Cardiac muscle cell (in vitro differentiated cells and primary cell): ENCODE data around the gene RIPK4. TPM values are rescaled to one million over a fixed set of nuclear protein-coding genes. Genes with fewer than 3 reads are reported as not detected.

Source experiments
- DNase-seq, 2 donors: peaks; one replicate each; pipeline versions ENCODE4 v3.0.0 to v3.0.0-alpha.2; 2010 to 2017; ENCODE audit warnings: low read depth in 1 of 2, low spot score in 1 of 2
- H3K27ac ChIP-seq: fragments of 200-600 bp; sonication (generic); 2 replicates; pipeline ENCODE4 v1.5.1; 2016
- H3K27me3 ChIP-seq: fragments of 200-600 bp; sonication (generic); 2 replicates; pipeline ENCODE4 v1.6.0; 2016; ENCODE audit warnings: control low read depth
- H3K36me3 ChIP-seq: fragments of 200-600 bp; sonication (generic); 2 replicates; pipeline ENCODE4 v1.5.1; 2016; ENCODE audit warnings: control low read depth
- H3K4me1 ChIP-seq: fragments of 200-600 bp; sonication (generic); 2 replicates; pipeline ENCODE4 v1.8.1; 2017; ENCODE audit warnings: low read depth, mild to moderate bottlenecking, mixed run types
- H3K4me3 ChIP-seq: fragments of 200-600 bp; sonication (generic); 2 replicates; pipeline ENCODE4 v1.5.1; 2016; ENCODE audit warnings: mild to moderate bottlenecking
- H3K9me3 ChIP-seq: fragments of 200-600 bp; sonication (generic); 2 replicates; pipeline ENCODE4 v1.5.1; 2017; ENCODE audit warnings: low read depth, mild to moderate bottlenecking, control low read depth
- CTCF ChIP-seq: IDR thresholded peaks from 2 replicates; pipeline ENCODE4 v1.5.1; 2012; ENCODE audit warnings: low read depth, mild to moderate bottlenecking, low read length
- polyA plus RNA-seq: library from polyadenylated mRNA; unstranded; fragments of >200 nt; fragmentation: Nextera tagmentation; extraction: Ambion mirVana; gene quantifications from 2 replicates; pipeline ENCODE4 v1.2.1, GENCODE V29; 2016
- total RNA-seq: library from RNA; depleted of rRNA; stranded (reverse); fragments of >200 nt; gene quantifications from 2 replicates; pipeline ENCODE4 v1.2.3, GENCODE V29; 2016

The RIPK4 gene
- total RNA-seq (2.4 and 2.7 TPM in 2 replicates), polyA plus RNA-seq (0.71 and 2.3 TPM in 2 replicates)

DNA sequence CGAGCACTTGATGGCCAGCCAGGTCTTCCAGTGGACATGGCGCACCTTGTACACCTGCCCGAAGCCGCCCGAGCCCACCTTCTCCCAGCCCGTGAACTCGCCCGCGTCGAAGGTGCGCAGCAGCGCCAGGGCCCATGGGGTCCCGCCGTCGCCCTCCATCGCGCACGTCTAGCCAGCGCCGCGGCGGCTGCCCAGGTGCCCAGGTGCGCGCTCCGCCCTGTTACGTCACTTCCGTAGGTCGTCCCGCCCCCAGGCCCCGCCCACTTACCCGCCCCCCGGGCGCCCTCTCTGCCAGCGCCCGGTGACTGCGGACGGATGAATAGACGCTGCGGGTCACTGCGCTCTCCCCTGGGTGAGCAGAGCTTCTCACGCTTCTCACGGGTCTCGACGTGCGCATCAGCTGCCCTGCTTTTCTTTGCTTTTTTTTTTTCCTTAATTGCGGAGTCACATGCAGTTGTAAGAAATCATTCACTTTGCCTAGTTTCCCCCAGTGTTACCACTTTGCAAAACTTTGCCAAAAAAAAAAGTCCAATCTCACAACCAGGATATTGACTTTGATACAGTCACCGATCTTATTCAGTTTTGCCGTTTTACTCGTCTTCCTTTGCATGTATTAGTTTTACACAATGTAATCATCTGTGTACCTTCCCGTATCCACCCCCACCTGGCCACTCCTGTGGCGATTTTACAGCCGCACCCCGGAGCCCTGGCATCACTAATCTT, at the start of gene RIPK4:
RIPK4 (minus strand) TSS at position 170 of the 723 bp plus-strand sequence; CDS start at position 159, 11 bp downstream.
- peaks cover 94% of the 10 kb centered on the region for H3K27me3 ChIP-seq
- no peak for TF ChIP-seq CTCF
- peak within 1 kb of the TSS; percentile 46 for H3K4me3 ChIP-seq
- H3K9me3 ChIP-seq = no peaks in the 10 kb centered on the region
- no peak within 1 kb of the TSS for H3K27ac ChIP-seq
- no peaks in the 10 kb centered on the region for H3K36me3 ChIP-seq
- H3K4me1 ChIP-seq = peaks cover 19% of the 10 kb centered on the region
- peak in 1 of 2 donors; percentile 81 for DNase-seq

DNA sequence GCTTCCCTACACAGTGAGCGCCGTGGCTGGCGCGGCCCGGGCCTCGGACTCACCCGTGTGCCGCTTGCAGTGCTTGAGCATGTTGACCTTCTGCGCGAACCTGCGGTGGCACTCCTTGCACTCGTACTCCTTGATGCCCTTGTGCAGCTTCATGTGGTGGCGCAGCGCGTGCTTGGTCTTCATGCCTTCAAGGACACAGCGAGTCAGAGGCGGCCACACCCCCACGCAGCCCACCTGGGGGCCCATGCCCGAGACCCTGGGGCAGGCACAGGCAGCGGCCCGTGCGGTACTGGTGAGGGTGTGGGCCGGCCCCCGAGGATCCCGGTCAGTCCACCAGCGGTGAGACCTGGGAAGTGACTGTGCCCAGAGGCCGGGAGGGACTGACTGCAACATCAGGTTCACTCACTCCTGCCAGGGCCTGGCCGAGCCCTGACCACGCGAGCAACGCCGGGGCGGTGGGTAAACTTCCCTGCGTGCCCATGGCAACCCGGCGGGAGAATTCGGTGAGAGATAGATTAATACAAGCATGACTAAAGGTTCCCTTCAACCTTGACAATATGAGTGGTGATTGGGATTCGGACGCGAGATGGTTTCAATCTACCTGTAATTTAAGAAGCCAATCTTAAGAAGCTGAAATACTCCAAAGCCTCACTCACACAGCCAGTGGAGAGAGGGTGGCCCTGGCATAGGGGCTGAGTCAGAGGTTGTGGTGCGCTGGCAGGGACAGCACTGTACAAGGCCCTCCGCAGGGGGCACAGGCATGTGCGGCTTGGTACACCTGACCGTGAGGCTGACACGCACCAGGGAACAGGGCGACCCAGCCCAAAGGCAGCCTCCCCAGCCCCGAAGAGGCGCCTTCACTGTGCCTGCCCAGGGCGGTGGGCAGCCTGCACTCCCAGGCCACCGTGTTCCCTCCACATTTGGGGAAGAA, 49.1 kb upstream of the RIPK4 start:
- Histone ChIP-seq H3K36me3 (no peaks in the 10 kb centered on the region), H3K4me1 (no peaks in the 10 kb centered on the region), H3K27me3 (no peaks in the 10 kb centered on the region), H3K4me3 (no peak overlapping the region), H3K9me3 (no peaks in the 10 kb centered on the region), H3K27ac (no peak overlapping the region)
- no peak for TF ChIP-seq CTCF
- DNase-seq = no peak

DNA sequence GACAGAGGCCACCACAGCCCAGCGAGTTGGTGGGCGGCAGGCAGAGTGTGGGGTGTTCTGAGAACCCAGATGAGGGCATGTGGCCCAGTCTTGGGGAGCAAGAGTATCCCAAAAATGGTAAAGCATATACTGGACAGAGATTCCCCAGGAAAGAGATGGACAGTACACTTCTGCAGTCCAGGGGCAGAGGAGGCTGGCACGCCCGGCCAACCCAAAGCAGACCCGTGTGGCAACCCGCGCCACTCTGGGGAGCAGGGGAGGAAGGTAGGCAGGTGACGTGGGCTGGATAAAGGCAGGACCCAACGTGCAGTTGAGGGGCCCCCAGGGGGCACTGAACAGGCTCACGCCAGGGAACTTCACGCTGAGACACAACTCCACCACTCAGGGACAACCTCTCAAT, 46.4 kb upstream of the RIPK4 start:
- Histone ChIP-seq H3K4me1 (no peaks in the 10 kb centered on the region), H3K4me3 (no peak overlapping the region), H3K27me3 (no peaks in the 10 kb centered on the region), H3K9me3 (no peaks in the 10 kb centered on the region), H3K27ac (no peak overlapping the region), H3K36me3 (no peaks in the 10 kb centered on the region)
- DNase-seq = no peak
- no peak for TF ChIP-seq CTCF

GRCh38 chr21:41812679-41813078, 45.8 kb upstream of the RIPK4 start:
- Histone ChIP-seq H3K9me3 (no peaks in the 10 kb centered on the region), H3K36me3 (no peaks in the 10 kb centered on the region), H3K27me3 (no peaks in the 10 kb centered on the region), H3K4me1 (no peaks in the 10 kb centered on the region), H3K27ac (no peak overlapping the region), H3K4me3 (no peak overlapping the region)
- no peak for DNase-seq
- no peak for TF ChIP-seq CTCF

DNA sequence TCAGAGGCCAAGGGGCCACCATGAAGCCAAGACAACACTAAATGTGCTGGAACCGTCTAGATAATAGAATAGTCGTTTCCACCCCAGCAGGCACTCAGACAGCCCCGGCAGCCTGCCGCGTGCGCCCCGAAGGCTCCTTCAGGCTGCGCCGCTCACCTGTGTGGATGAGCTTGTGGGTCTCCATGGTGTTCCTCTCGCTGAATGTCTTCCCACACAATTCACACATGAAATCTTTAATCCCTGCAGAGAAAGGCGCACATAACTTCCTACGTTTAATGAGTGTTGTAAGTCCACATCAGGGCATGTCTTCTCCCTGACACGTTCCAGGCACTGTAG, 43.7 kb upstream of the RIPK4 start:
- no peak for TF ChIP-seq CTCF
- DNase-seq = no peak
- Histone ChIP-seq H3K4me3 (no peak overlapping the region), H3K27me3 (no peaks in the 10 kb centered on the region), H3K36me3 (no peaks in the 10 kb centered on the region), H3K27ac (no peak overlapping the region), H3K4me1 (no peaks in the 10 kb centered on the region), H3K9me3 (no peaks in the 10 kb centered on the region)
